Panc1 (cell line): ENCODE measurements around the gene YPEL3. TPM values are rescaled to one million over a fixed set of nuclear protein-coding genes. Genes with fewer than 3 reads are reported as not detected.

Experiments
- ATAC-seq: fragments of 200-7000 bp; cut with Tn5 transposase; 2 replicates; pipeline ENCODE4 v1.9.1; 2020; ENCODE audit warnings: mild to moderate bottlenecking, moderate library complexity
- BruUV-seq: library from RNA; stranded (reverse); fragments of 400-500 nt; replicated peaks from 2 replicates; lab custom pipeline; 2021; lab: Mats Ljungman, UMichigan
- CTCF ChIA-PET: fragments of 300-600 bp; sonication (Branson Sonifier 250); formaldehyde crosslinking; loops from one replicate; lab custom pipeline; 2022; ENCODE audit warnings: antibody characterized with exemption; lab: Charles Lee
- POLR2A ChIA-PET: fragments of 300-600 bp; sonication (Branson Sonifier 250); formaldehyde crosslinking; loops from one replicate; lab custom pipeline; 2022; ENCODE audit warnings: antibody characterized with exemption; lab: Charles Lee
- DNase-seq: peaks from one replicate; pipeline ENCODE4 v3.0.0-alpha.2; 2010; ENCODE audit warnings: low read depth, low spot score
- H3K27ac ChIP-seq: 2 replicates; pipeline ENCODE4 v1.5.1; 2011; ENCODE audit warnings: mild to moderate bottlenecking, low read length, inconsistent platforms
- H3K27me3 ChIP-seq: fragments of 200-500 bp; sonication (Bioruptor generic); 2 replicates; pipeline ENCODE4 v1.6.0; 2014; ENCODE audit warnings: low read length, inconsistent platforms; ENCODE audit not compliant: control insufficient read depth, insufficient read depth
- H3K36me3 ChIP-seq: fragments of 200-500 bp; sonication (Bioruptor generic); 2 replicates; pipeline ENCODE4 v1.5.1; 2014; ENCODE audit warnings: inconsistent platforms, mild to moderate bottlenecking, low read length, moderate library complexity; ENCODE audit not compliant: control insufficient read depth, insufficient read depth
- H3K4me1 ChIP-seq: 2 replicates; pipeline ENCODE4 v1.5.1; 2011; ENCODE audit warnings: inconsistent platforms, mild to moderate bottlenecking, low read length, moderate library complexity; ENCODE audit not compliant: control insufficient read depth, insufficient read depth
- H3K4me3 ChIP-seq, 2 experiments: 2 replicates each; pipeline ENCODE4 v1.5.1; 2011 to 2012; ENCODE audit warnings: low read depth in 2 of 2, low read length in 2 of 2, mild to moderate bottlenecking in 2 of 2, inconsistent platforms in 1 of 2, moderate library complexity in 1 of 2
- H3K9me3 ChIP-seq: fragments of 200-500 bp; sonication (Bioruptor generic); 2 replicates; pipeline ENCODE4 v1.5.1; 2014; ENCODE audit warnings: low read depth, mild to moderate bottlenecking, inconsistent platforms, low read length, moderate library complexity; ENCODE audit not compliant: control insufficient read depth, insufficient read depth
- CTCF ChIP-seq: fragments of 450-650 bp; IDR thresholded peaks from 2 replicates; pipeline ENCODE4 v1.5.1; 2017; ENCODE audit warnings: mild to moderate bottlenecking
- POLR2AphosphoS5 ChIP-seq: IDR thresholded peaks from 2 replicates; pipeline ENCODE4 v1.6.1; 2012; ENCODE audit warnings: mild to moderate bottlenecking, low read depth, low read length, moderate library complexity
- REST ChIP-seq, 2 experiments: IDR thresholded peaks; 2 replicates each; pipeline ENCODE4 v1.6.1; 2011 to 2012; ENCODE audit warnings: low read depth in 2 of 2, control low read depth in 1 of 2, low read length in 1 of 2, mild to moderate bottlenecking in 1 of 2, moderate library complexity in 1 of 2; ENCODE audit not compliant: insufficient read depth in 1 of 2
- SIN3A ChIP-seq: IDR thresholded peaks from 2 replicates; pipeline ENCODE4 v1.6.1; 2012; ENCODE audit warnings: low read depth, mild to moderate bottlenecking, low read length, moderate library complexity, borderline replicate concordance; ENCODE audit not compliant: insufficient read depth
- TCF7L2 ChIP-seq: IDR thresholded peaks from 2 replicates; pipeline ENCODE4 v1.6.1; 2011; ENCODE audit warnings: mild to moderate bottlenecking, low read depth, low read length, inconsistent platforms
- in situ Hi-C: cut with HindIII; loops from 2 replicates; pipeline ENCODE4 v1.10.0; 2016; ENCODE audit warnings: low sequenced_read_pairs, low pct_unique_long_range_greater_than_20kb
- intact Hi-C: fragments of 100-400 bp; cut with micrococcal nuclease; formaldehyde crosslinking; loops from one replicate; pipeline ENCODE4 v1.10.0; 2022; ENCODE audit not compliant: unreplicated experiment
- total RNA-seq: library from RNA; stranded (reverse); gene quantifications from one replicate; pipeline ENCODE4 v1.2.1, GENCODE V29; 2021; ENCODE audit not compliant: unreplicated experiment

Gene YPEL3
- total RNA-seq, 1 experiment from 2014 or later, result 0.69 TPM

DNA sequence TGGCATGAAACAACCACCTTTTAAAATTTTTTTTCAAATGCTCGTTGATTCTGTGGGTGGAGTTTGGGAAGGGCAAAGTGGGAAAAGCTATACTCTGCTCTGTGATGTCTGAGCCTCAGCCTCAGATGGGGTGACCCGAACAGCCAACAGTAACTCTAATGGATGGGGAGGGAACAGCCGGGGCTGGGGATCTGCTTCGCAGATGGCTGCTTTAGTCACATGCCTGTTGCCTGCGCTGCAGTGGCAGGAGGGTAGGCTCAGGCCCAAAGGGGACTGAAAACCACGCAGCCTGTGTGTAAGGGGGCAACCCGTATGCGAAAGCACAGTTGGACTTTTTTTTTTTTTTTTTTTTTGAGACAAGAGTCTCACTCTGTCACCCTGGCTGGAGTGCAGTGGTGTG is 41.9 kb upstream of the YPEL3 start:
- Histone ChIP-seq H3K36me3 (no peaks in the 10 kb centered on the region), H3K4me3 (no peak overlapping the region), H3K9me3 (no peaks in the 10 kb centered on the region), H3K27me3 (no peaks in the 10 kb centered on the region), H3K27ac (no peak overlapping the region), H3K4me1 (no peaks in the 10 kb centered on the region)
- BruUV-seq, result no TSS peak
- TF ChIP-seq CTCF (no peak), POLR2AphosphoS5 (no peak), TCF7L2 (no peak), SIN3A (no peak), REST (IDR thresholded peaks at IDR 0.05; ENCODE audit: insufficient read depth in 1 of 2, low read depth in 2 of 2, low read length in 1 of 2) (no peak)
- ChIA-PET POLR2A (no interaction called here), CTCF (interaction anchor here (0.6 kb wide), 1 partner anchor 557 kb away, joined by 3 read pairs; no protein-coding TSS in a partner anchor)
- DNase-seq, result no peak
- intact Hi-C loops, result no loop called here
- in situ Hi-C loops, result no loop called here
- no peak for ATAC-seq

GRCh38 chr16:30136971-30137605 is 41.1 kb upstream of the YPEL3 start:
- in situ Hi-C loops (no loop called here), intact Hi-C loops (no loop called here)
- BruUV-seq, result no TSS peak
- Histone ChIP-seq H3K27me3 (no peaks in the 10 kb centered on the region), H3K9me3 (no peaks in the 10 kb centered on the region), H3K4me3 (no peak overlapping the region), H3K4me1 (no peaks in the 10 kb centered on the region), H3K27ac (no peak overlapping the region), H3K36me3 (no peaks in the 10 kb centered on the region)
- ChIA-PET POLR2A (no interaction called here), CTCF (no interaction called here)
- no peak for DNase-seq
- ATAC-seq, result no peak
- no peak for TF ChIP-seq TCF7L2
- TF ChIP-seq SIN3A, result no peak
- TF ChIP-seq POLR2AphosphoS5, result no peak
- no peak for TF ChIP-seq REST (IDR thresholded peaks at IDR 0.05; ENCODE audit: insufficient read depth in 1 of 2, low read depth in 2 of 2, low read length in 1 of 2)
- TF ChIP-seq CTCF, result no peak
